ENCODE measurements around the gene CACNA2D4.

CACNA2D4 gene

DNA sequence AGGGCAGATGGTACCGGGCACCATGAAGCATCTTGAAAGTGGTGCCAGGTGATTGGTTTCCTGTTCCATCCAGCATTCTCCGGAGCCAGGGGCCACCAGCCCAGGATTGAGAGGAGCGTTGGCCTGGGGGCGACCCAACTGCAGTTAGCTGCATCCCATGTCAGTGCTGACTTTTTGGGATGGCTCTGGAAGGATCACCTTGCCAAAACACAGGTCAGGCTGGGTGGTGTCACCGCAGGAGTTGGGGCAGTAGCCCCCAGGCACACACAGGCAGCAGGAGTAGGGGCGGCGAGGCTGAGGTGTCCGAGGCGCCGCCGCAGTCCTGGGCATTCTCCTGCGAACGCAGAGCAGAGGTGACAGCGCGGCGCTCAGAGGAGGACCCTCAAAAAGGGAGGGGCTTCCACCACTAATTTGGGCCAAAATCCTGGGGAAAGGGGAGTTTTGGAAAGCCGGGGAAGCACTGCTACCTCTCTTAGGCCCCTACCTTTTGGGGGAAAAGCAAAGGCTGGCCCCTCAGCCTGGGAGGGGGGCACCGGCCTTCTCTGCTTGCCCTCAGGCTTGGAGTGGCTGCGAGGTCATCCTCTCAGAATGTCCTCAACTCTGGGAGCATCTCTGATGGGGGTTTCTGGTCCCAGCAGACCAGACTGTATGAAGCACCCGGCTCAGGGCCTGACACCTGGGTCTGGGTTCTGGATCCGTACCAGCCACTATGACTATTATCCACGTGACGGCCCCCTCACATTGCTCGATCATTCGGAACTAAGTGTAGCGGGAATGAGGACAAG, 124.8 kb downstream of the CACNA2D4 start:
- DNase-seq (ENCODE audit: extremely low read depth in 1 of 2, low read depth in 1 of 2): no peak

DNA sequence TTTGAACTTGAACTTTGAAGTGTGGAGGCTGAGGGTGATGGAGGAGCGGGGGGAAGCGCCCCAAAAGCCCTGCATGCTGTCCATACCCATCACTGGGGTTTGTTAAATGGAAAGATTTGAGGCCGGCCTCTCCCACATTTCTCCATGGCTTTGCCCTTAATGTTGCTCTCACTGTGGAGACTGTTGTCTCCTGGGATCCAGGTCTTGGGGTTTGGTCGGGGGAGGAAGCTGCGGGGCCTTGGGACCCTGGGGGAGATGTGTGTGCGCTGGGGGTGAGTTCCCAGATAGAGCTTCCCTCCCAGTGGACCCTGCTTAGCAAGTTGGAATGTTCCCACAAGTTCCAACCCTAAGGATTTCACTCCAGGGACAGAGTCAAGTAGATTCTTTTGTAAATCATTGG, 126.0 kb downstream of the CACNA2D4 start:
- no peak for DNase-seq (ENCODE audit: extremely low read depth in 1 of 2, low read depth in 1 of 2)

- DNase-seq (ENCODE audit: extremely low read depth in 1 of 2, low read depth in 1 of 2): peak; percentile 35 to 40
Measured at GRCh38 chr12:1791104-1791841, 127.2 kb downstream of the CACNA2D4 start.

GRCh38 chr12:1790444-1790843, 128.0 kb downstream of the CACNA2D4 start:
- no peak for DNase-seq (ENCODE audit: extremely low read depth in 1 of 2, low read depth in 1 of 2)

- no peak for DNase-seq (ENCODE audit: extremely low read depth in 1 of 2, low read depth in 1 of 2)
Measured at GRCh38 chr12:1787714-1788113, 130.7 kb downstream of the CACNA2D4 start.

DNA sequence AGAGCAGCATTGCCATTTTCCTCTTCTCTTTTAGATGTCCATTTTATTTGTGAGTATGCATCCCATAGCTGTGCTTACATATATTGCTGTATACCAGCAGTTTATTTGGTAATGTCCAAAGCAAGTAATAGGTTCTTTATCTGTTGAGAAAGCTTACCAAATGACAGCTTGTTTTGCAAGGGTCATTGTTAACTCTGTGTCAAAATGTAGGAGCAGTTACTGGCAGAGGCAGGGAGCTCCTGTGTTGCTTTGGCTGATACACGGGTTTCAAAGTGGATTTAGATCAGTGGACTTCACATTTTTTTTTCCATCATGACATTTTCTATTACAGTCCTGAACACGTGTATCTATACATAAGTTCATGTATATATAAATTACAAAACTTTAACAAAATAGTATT, 136.2 kb downstream of the CACNA2D4 start:
- no peak for DNase-seq (ENCODE audit: extremely low read depth in 1 of 2, low read depth in 1 of 2)

DNA sequence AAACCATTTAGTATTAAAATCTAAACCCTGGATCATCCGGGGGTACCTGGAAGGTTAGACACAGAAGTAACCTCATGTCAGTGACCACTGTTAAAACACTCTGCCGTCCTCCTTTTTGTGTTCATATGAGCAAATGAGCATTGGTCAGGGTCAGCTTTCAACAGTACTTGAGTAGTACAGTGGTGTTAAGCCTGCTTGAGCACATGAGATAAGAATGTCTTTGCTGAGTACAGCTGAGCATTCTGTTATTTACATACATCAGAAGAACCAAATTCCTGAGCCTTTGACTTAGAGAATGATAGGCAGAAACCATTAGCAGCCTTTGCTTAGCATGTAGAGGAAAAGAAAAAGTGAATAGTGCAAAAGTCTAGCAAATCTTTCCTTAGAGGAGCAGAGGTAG, 136.7 kb downstream of the CACNA2D4 start:
- no peak for DNase-seq (ENCODE audit: extremely low read depth in 1 of 2, low read depth in 1 of 2)

- no peak for DNase-seq (ENCODE audit: extremely low read depth in 1 of 2, low read depth in 1 of 2)
Measured at GRCh38 chr12:1779783-1780182, 138.7 kb downstream of the CACNA2D4 start.

- no peak for DNase-seq (ENCODE audit: extremely low read depth in 1 of 2, low read depth in 1 of 2)
Measured at GRCh38 chr12:1778911-1779310, 139.5 kb downstream of the CACNA2D4 start.

DNA sequence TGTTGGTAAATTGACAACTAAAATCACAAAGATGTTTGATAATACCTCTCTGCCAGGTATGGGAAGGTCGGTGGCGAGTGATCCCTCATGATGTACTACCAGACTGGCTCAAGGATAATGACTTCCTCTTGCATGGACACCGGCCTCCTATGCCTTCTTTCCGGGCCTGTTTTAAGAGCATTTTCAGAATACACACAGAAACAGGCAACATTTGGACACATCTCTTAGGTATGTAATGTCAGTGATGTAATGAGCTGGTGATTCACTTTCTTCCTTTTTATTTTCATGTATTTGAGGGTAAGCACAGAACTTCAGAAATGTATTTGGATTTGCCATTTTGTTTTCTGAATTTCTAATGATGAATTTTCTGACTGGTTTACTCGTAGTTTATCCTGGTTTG, 140.7 kb downstream of the CACNA2D4 start:
- no peak for DNase-seq (ENCODE audit: extremely low read depth in 1 of 2, low read depth in 1 of 2)

DNA sequence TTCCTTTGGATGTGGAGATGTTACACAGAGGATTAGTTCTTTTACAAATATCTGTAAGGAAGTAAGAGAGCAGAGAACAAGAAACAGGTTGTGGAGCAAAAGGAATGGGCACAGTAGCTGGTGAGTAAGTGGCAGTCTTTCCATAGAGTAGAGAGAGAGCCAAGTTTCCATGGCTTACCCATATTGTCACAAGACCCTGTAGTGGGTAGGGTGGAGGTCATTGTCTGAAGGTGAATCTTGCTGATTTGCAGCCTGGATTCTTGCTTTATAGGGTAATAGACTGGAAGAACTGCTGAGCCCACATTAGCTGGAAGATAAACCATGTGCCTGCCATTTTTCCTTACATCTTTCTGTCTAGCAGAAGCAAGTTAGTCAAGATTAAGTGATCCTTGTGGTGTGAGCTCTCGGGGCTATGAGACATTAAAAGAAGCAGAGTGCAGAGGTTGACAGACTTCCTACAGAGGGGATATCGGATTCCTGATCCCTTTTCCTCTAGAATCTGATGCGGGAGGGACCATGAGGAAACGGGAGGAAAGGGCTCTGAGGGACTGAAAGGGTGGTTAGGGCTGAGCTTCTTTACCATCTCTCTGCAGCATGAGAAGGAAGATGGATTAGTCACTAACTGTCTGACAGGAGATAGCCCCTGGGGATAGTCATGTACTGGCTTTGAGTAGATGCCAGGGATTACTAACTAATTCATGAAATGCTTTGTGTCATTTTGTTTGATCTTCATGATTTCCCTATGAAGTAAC, 142.1 kb downstream of the CACNA2D4 start:
- no peak for DNase-seq (ENCODE audit: extremely low read depth in 1 of 2, low read depth in 1 of 2)

DNA sequence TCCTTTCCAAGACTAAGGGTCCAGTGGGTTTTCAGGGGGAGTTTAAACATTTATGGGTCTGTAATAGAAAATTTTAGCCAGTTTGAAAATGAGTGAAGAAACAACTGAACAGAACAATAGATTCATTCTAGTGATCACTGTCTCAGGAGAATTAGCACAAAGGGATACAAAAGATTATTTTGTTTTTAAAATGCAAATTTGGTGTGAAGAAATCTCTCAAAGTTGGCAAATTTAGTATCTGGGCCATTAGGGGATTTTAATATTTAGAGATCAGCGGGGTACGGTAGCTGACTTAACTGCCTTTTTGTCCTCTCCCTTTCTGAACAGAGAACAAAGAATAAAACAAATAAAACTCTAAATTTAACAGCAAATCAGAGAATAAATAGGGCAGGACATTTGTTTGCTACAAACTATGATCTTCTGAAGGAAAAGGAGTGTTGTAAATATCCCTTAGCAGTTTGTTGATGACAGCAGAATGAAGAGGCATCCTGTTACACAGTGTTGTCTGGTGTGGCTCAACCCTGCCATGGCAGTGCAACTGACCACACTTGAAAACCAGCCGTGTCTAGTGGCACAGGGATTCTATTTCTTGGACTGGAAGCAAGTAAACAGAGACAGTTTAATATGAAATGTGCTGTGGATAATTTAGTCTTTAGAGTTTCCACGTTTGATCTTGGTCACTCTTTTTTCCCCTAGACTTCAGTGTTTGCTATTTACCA, 144.4 kb downstream of the CACNA2D4 start:
- no peak for DNase-seq (ENCODE audit: extremely low read depth in 1 of 2, low read depth in 1 of 2)

GRCh38 chr12:1769809-1770494, 148.5 kb downstream of the CACNA2D4 start:
- DNase-seq (ENCODE audit: extremely low read depth in 1 of 2, low read depth in 1 of 2): no peak

- no peak for DNase-seq (ENCODE audit: extremely low read depth in 1 of 2, low read depth in 1 of 2)
Measured at GRCh38 chr12:1768615-1769014, 149.8 kb downstream of the CACNA2D4 start.

GRCh38 chr12:1767407-1768090, 150.9 kb downstream of the CACNA2D4 start:
- no peak for DNase-seq (ENCODE audit: extremely low read depth in 1 of 2, low read depth in 1 of 2)

DNA sequence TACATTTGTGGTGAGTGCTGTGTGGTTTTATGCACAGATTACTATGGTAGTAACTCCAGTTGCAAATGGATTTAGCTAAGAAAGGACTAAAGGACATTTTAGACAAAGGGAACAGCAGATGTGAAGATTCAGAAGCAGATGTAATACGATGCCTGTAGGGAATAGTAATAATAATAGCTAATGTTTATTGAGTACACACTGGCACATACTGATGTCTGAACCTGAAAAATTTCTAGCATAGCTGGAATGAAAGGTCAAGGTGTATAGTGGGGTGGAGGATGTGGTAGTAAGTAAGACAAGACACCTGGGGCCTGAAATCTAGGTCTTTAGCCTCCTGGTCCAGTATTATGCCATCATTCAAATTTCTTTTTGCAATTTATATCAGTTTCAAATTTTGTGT, 152.3 kb downstream of the CACNA2D4 start:
- DNase-seq (ENCODE audit: extremely low read depth in 1 of 2, low read depth in 1 of 2): no peak

DNA sequence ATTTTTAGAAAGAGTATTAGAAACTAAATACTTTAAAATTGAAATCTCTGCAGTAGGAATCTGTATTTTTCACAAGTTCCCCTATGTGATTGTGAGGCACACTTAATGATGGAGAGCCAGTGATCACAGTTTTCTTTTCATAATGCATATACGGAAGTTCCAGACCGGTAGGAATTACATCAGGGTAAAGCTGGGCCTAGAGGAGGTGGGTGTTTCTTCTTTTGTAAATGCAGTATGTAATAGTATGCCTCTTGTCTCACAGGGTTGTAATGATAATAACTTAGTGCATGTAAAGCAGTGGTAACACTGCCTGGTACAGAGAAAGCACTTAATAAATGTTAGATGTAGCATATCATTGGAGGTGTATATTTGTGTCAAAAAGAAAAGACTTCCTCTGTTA, 155.3 kb downstream of the CACNA2D4 start:
- no peak for DNase-seq (ENCODE audit: extremely low read depth in 1 of 2, low read depth in 1 of 2)

DNA sequence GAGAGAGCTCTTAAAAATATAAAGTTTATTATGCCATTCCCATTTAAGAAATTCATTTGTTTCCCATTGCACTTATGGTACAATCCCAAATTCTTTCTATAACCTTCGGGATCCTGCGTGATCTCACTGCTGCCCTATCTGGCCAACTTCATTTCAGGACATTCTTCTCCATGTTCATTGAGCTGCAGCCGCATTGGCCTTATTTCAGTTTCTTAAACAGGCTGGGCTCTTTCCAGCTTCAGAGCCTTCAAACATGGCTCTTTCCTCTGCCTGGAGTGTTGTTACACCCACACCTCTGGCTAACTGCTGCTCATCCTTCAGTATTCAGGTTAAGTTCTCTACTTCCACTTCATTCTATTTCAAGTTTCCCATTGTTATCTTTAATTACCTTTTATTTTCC, 156.6 kb downstream of the CACNA2D4 start:
- DNase-seq (ENCODE audit: extremely low read depth in 1 of 2, low read depth in 1 of 2): no peak

DNA sequence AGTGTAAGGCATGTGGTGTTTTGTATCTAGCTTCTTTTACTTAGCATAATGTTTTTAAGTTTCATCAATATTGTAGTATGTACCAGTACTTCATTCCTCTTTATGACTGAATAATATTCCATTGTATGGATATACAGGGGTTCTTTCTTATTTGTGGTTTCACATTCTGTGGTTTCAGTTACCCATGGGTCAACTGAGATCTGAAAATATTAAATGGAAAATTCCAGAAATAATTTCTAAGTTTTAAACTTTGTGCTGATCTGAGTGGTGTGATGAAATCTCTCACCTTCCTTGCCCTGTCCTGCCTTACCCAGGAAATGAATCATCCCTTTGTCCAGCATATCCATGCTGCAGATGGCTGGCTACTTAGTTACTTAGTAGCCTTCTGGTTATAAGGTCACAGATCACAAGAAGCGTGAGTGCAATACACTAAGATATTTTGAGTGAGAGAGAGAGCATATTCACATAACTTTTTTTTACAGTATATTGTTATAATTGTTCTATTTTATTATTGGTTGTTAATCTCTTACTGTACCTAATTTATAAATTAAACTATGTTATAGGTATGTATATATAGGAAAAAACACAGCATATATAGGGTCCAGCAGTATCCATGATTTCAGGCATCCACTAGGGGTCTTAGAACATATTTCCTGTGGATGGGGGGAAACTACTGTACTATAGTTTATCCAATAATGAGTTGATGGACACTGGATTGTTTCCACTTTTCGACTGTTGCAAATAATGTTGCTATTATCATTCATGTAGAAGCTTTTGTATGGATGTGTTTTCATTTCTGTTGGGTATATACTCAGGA, 157.7 kb downstream of the CACNA2D4 start:
- no peak for DNase-seq (ENCODE audit: extremely low read depth in 1 of 2, low read depth in 1 of 2)
